GM12878 (cell line): ENCODE measurements around the gene NAP1L4. TPM values are rescaled to one million over a fixed set of nuclear protein-coding genes. Genes with fewer than 3 reads are reported as not detected.

Source experiments
- ATAC-seq: fragments of 200-7000 bp; cut with Tn5 transposase; 3 replicates; pipeline ENCODE4 v1.9.1; 2020; ENCODE audit warnings: mild to moderate bottlenecking, moderate library complexity
- BruUV-seq: library from RNA; stranded (reverse); fragments of 400-500 nt; replicated peaks from 2 replicates; lab custom pipeline; 2021; lab: Mats Ljungman, UMichigan
- CTCF ChIA-PET: fragments of 300-600 bp; sonication (Branson Sonifier 250); formaldehyde crosslinking; extraction: SDS; loops from one replicate; lab custom pipeline; 2021; ENCODE audit warnings: inconsistent platforms; lab: Yijun Ruan, JAX
- POLR2A ChIA-PET: fragments of 350-600 bp; formaldehyde crosslinking; extraction: SDS; loops from one replicate; lab custom pipeline; 2021; ENCODE audit warnings: inconsistent platforms; lab: Charles Lee
- RAD21 ChIA-PET: fragments of 300-600 bp; sonication (Branson Sonifier 250); formaldehyde crosslinking; loops from one replicate; lab custom pipeline; 2023; ENCODE audit warnings: antibody characterized with exemption; ENCODE audit not compliant: unreplicated experiment; lab: Charles Lee
- SMC1A ChIA-PET: fragments of 300-600 bp; sonication (Branson Sonifier 250); formaldehyde crosslinking; loops from one replicate; lab custom pipeline; 2023; ENCODE audit not compliant: unreplicated experiment, uncharacterized antibody; lab: Charles Lee
- DNase-seq: peaks from one replicate; pipeline ENCODE4 v3.0.0-alpha.2; 2011; ENCODE audit warnings: low read depth, low spot score
- FAIRE-seq: peaks from 3 replicates; lab custom pipeline; 2011; peaks lifted over from hg19 to GRCh38; lab: Jason Lieb, UNC
- H2AFZ ChIP-seq: 2 replicates; pipeline ENCODE4 v1.6.0; 2011; ENCODE audit warnings: low read depth, low read length, control low read depth; ENCODE audit not compliant: control insufficient read depth
- H3K27ac ChIP-seq: 2 replicates; pipeline ENCODE4 v1.5.1; 2011; ENCODE audit warnings: control low read depth; ENCODE audit not compliant: control insufficient read depth, insufficient read depth
- H3K27me3 ChIP-seq, 2 experiments: replicated peaks in 1 of 2; 2 replicates each; pipeline versions ENCODE4 v1.6.0 to v1.6.1; 2011; ENCODE audit warnings: low read length in 1 of 2; ENCODE audit not compliant: control insufficient read depth in 2 of 2, insufficient read depth in 2 of 2
- H3K36me3 ChIP-seq, 2 experiments: 2 replicates each; pipeline ENCODE4 v1.5.1; 2011; ENCODE audit warnings: low read length in 1 of 2; ENCODE audit not compliant: control insufficient read depth in 2 of 2, insufficient read depth in 2 of 2
- H3K4me1 ChIP-seq: 2 replicates; pipeline ENCODE4 v1.6.1; 2011; ENCODE audit warnings: mild to moderate bottlenecking, low read length, moderate library complexity, mixed read lengths; ENCODE audit not compliant: control insufficient read depth, insufficient read depth
- H3K4me2 ChIP-seq: 2 replicates; pipeline ENCODE4 v1.6.0; 2011; ENCODE audit warnings: control low read depth; ENCODE audit not compliant: control insufficient read depth, insufficient read depth
- H3K4me3 ChIP-seq: fragments of 200-600 bp; sonication (generic); 2 replicates; pipeline ENCODE4 v1.5.1; 2016
- H3K79me2 ChIP-seq: 2 replicates; pipeline ENCODE4 v1.6.0; 2011; ENCODE audit warnings: low read length; ENCODE audit not compliant: control insufficient read depth, insufficient read depth
- H3K9ac ChIP-seq: 2 replicates; pipeline ENCODE4 v1.8.0; 2011; ENCODE audit warnings: low read length, control low read depth, mixed read lengths; ENCODE audit not compliant: control insufficient read depth, insufficient read depth
- H3K9me3 ChIP-seq: replicated peaks from 3 replicates; pipeline ENCODE4 v1.5.1; 2011; ENCODE audit warnings: mild to moderate bottlenecking, low read length; ENCODE audit not compliant: control insufficient read depth, insufficient read depth
- H4K20me1 ChIP-seq: 2 replicates; pipeline ENCODE4 v1.6.0; 2011; ENCODE audit not compliant: control insufficient read depth, insufficient read depth
- BCL11A ChIP-seq: IDR thresholded peaks from 2 replicates; pipeline ENCODE4 v1.6.1; 2011; ENCODE audit warnings: low read depth, low read length
- CHD4 ChIP-seq: fragments of 200-600 bp; sonication (generic); IDR thresholded peaks from 2 replicates; pipeline ENCODE4 v1.6.1; 2016; ENCODE audit warnings: mild to moderate bottlenecking
- EED ChIP-seq: sonication (generic); IDR thresholded peaks from 2 replicates; pipeline ENCODE4 v1.6.1; 2016; ENCODE audit warnings: antibody characterized with exemption, low read depth
- ETV6 ChIP-seq, 2 experiments: fragments of 450-650 bp in 1 of 2; IDR thresholded peaks in 1 of 2; conservative IDR thresholded peaks in 1 of 2; 2 replicates each; pipeline ENCODE4 v1.6.1; 2014; ENCODE audit warnings: antibody characterized with exemption in 1 of 2, borderline replicate concordance in 1 of 2, low read depth in 1 of 2, mild to moderate bottlenecking in 1 of 2, moderate library complexity in 1 of 2
- HDGF ChIP-seq: fragments of 450-650 bp; IDR thresholded peaks from 2 replicates; pipeline ENCODE4 v1.6.1; 2016; ENCODE audit warnings: antibody characterized with exemption
- SMARCA5 ChIP-seq: fragments of 450-650 bp; IDR thresholded peaks from 2 replicates; pipeline ENCODE4 v1.6.1; 2017; ENCODE audit warnings: mild to moderate bottlenecking
- STAT3 ChIP-seq: IDR thresholded peaks from 2 replicates; pipeline ENCODE4 v1.6.1; 2011; ENCODE audit warnings: low read depth, low read length, improper control_type of control experiment
- TCF3 ChIP-seq: IDR thresholded peaks from 2 replicates; pipeline ENCODE4 v1.6.1; 2012; ENCODE audit warnings: low read depth, mild to moderate bottlenecking, low read length, borderline replicate concordance; ENCODE audit not compliant: insufficient read depth
- ZNF207 ChIP-seq: fragments of 450-650 bp; IDR thresholded peaks from 2 replicates; pipeline ENCODE4 v1.6.1; 2014; ENCODE audit warnings: antibody characterized with exemption, mild to moderate bottlenecking, borderline replicate concordance
- WGBS: methylation state at CpG from one replicate; pipeline ENCODE4 v1.1.6; 2016; ENCODE audit warnings: low lambda C conversion rate; ENCODE audit not compliant: insufficient replicate concordance, insufficient coverage; ENCODE audit errors: missing lambda C conversion rate; 5-methylcytosine and 5-hydroxymethylcytosine counted together
- in situ Hi-C: fragments of 300-500 bp; cut with MboI; formaldehyde crosslinking; loops from 9 replicates; pipeline ENCODE4 v1.14.3; 2018; ENCODE audit warnings: mixed read lengths
- intact Hi-C: fragments of 100-400 bp; cut with micrococcal nuclease; formaldehyde crosslinking; loops from one replicate; pipeline ENCODE4 v1.14.2; 2022; ENCODE audit not compliant: unreplicated experiment
- polyA plus RNA-seq, 11 experiments: library from polyadenylated mRNA; depleted of rRNA in 4 of 11; unstranded in 6 of 11; stranded (reverse) in 5 of 11; fragments of >200 nt; fragmentation: Nextera tagmentation in 4 of 11; fragmentation: Illumina TruSeq in 1 of 11; extraction: Ambion mirVana in 4 of 11; extraction: Trizol in 1 of 11; gene quantifications; 1 replicate in 1 of 11; 2 replicates in 10 of 11; pipeline versions ENCODE4 v1.2.1 to v1.2.3, GENCODE V29; 2011 to 2016; ENCODE audit warnings: inconsistent platforms in 2 of 11, missing spikeins in 2 of 11, low read depth in 1 of 11
- total RNA-seq, 4 experiments: library from RNA; depleted of rRNA in 3 of 4; stranded (reverse); fragments of >200 nt in 3 of 4; fragmentation: Illumina TruSeq in 1 of 4; extraction: Trizol in 1 of 4; gene quantifications; 2 replicates each; pipeline versions ENCODE4 v1.2.1 to v1.2.3, GENCODE V29; 2013 to 2021
- TF ChIP-seq, protein P1 (sequence below): IDR thresholded peaks from 2 replicates; pipeline ENCODE4 v1.6.1; 2011; ENCODE audit warnings: low read depth, mild to moderate bottlenecking, low read length, moderate library complexity, borderline replicate concordance; ENCODE audit errors: extremely low read depth
- TF ChIP-seq, protein P2 (sequence below): IDR thresholded peaks from 2 replicates; pipeline ENCODE4 v1.6.1; 2011; ENCODE audit warnings: low read depth, low read length, improper control_type of control experiment, borderline replicate concordance

NAP1L4 gene
- total and polyA plus RNA-seq, 10 of the 15 experiments (the other 5 are each of a cell fraction or from before 2014, with no cell fraction given), result 24.8 to 198 (median 114) TPM

DNA sequence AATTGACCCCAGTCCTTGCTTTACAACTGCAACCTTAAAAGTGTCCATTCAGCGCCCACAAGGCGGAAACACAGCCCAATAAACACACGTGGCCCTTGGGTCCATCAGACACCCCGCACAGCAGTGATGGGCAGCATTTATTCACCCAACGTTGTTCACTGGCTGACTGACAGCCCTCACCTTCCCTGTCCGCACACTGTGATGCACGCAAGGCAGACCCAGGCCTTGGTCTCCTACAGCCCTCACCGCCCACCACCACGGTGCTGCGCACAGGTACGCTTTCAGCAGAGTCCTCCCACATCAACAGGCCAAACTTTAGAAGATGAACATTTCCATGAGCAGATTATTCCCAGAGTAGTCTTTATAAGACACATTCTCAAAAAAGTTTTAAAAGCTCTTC, 42.2 kb downstream of the NAP1L4 start:
- 93% methylated on average over 11 of the region's 11 CpGs for WGBS
- RAD21 ChIA-PET, result no interaction called here
- Histone ChIP-seq H2AFZ (no peak overlapping the region), H4K20me1 (no peaks in the 10 kb centered on the region), H3K9me3 (no peaks in the 10 kb centered on the region), H3K4me2 (no peak overlapping the region), H3K4me3 (no peak overlapping the region), H3K79me2 (no peaks in the 10 kb centered on the region), H3K27me3 (no peaks in the 10 kb centered on the region), H3K9ac (no peak overlapping the region), H3K36me3 (peaks cover 26 to 49% of the 10 kb centered on the region in 2 experiments), H3K27ac (no peak overlapping the region), H3K4me1 (peaks cover 3% of the 10 kb centered on the region; the same call in 1 of the 2 replicates)
- no peak for DNase-seq
- intact Hi-C loops, result no loop called here
- SMC1A ChIA-PET, result no interaction called here
- in situ Hi-C loops, result no loop called here
- no TSS peak for BruUV-seq
- CTCF ChIA-PET, result interaction anchor here (0.7 to 1.3 kb wide), 2 partner anchors 16 to 141 kb away, joined by 4 read pairs; no protein-coding TSS in a partner anchor
- POLR2A ChIA-PET, result no interaction called here
- TF ChIP-seq, protein P1, sequence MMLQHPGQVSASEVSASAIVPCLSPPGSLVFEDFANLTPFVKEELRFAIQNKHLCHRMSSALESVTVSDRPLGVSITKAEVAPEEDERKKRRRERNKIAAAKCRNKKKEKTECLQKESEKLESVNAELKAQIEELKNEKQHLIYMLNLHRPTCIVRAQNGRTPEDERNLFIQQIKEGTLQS, result no peak
- no peak for TF ChIP-seq ETV6 (conservative IDR thresholded peaks at IDR 0.05 in 1 of 2, IDR thresholded peaks at IDR 0.05 in 1 of 2; ENCODE audit: borderline replicate concordance in 1 of 2, low read depth in 1 of 2)
- TF ChIP-seq BCL11A, result no peak
- TF ChIP-seq STAT3, result no peak
- TF ChIP-seq SMARCA5, result no peak
- no peak for TF ChIP-seq HDGF
- TF ChIP-seq, protein P2, sequence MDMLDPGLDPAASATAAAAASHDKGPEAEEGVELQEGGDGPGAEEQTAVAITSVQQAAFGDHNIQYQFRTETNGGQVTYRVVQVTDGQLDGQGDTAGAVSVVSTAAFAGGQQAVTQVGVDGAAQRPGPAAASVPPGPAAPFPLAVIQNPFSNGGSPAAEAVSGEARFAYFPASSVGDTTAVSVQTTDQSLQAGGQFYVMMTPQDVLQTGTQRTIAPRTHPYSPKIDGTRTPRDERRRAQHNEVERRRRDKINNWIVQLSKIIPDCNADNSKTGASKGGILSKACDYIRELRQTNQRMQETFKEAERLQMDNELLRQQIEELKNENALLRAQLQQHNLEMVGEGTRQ, result no peak
- no peak for TF ChIP-seq CHD4
- TF ChIP-seq ZNF207, result no peak
- no peak for TF ChIP-seq EED
- no peak for TF ChIP-seq TCF3
- no peak for FAIRE-seq
- ATAC-seq, result no peak
